Lower lobe of right lung (tissue), 2 donors: Measurements from ENCODE around the gene CHDH. TPM values are rescaled to one million over a fixed set of nuclear protein-coding genes. Genes with fewer than 3 reads are reported as not detected.
A peak's percentile ranks its signal among the peaks of the same experiment; 100 is the strongest.

Source experiments
- ATAC-seq, 2 donors: fragments of 200-7000 bp; cut with Tn5 transposase; one replicate each; pipeline ENCODE4 v1.9.1; 2020 to 2022; ENCODE audit warnings: mild to moderate bottlenecking in 2 of 2, moderate library complexity in 2 of 2
- DNase-seq: peaks from one replicate; pipeline ENCODE4 v3.0.0-alpha.2; 2020
- H3K27ac ChIP-seq: fragments of 200-600 bp; one replicate; pipeline ENCODE4 v1.8.0; 2022
- H3K27me3 ChIP-seq: fragments of 200-600 bp; one replicate; pipeline ENCODE4 v1.8.0; 2022; ENCODE audit warnings: low read depth
- H3K36me3 ChIP-seq: fragments of 200-600 bp; one replicate; pipeline ENCODE4 v1.8.0; 2022; ENCODE audit warnings: mild to moderate bottlenecking
- H3K4me1 ChIP-seq: fragments of 200-600 bp; one replicate; pipeline ENCODE4 v1.8.0; 2022
- H3K4me3 ChIP-seq: fragments of 200-600 bp; one replicate; pipeline ENCODE4 v1.8.0; 2022; ENCODE audit warnings: mild to moderate bottlenecking
- H3K9me3 ChIP-seq: fragments of 200-600 bp; one replicate; pipeline ENCODE4 v1.8.0; 2022
- intact Hi-C: fragments of 100-400 bp; cut with DNase I; formaldehyde crosslinking; loops from one replicate; pipeline ENCODE4 v1.11.0; 2022
- total RNA-seq: library from RNA; stranded (reverse); fragmentation: NEBNext Ultra II Directional; extraction: Animal tissue kit (Norgen Biotek cat#: 25700); gene quantifications from one replicate; pipeline ENCODE4 v1.2.1, GENCODE V29; 2021
- TF ChIP-seq, protein P1 (sequence below): fragments of 200-600 bp; IDR thresholded peaks from one replicate; pipeline ENCODE4 v1.8.0; 2022; ENCODE audit warnings: antibody characterized with exemption, mild to moderate bottlenecking
- donor health status: DM: no; HTN: yes; CAD: no; lungs with severe emphysema.

Gene CHDH
- total RNA-seq, 1 donor from 2014 or later: 17.3 TPM

DNA sequence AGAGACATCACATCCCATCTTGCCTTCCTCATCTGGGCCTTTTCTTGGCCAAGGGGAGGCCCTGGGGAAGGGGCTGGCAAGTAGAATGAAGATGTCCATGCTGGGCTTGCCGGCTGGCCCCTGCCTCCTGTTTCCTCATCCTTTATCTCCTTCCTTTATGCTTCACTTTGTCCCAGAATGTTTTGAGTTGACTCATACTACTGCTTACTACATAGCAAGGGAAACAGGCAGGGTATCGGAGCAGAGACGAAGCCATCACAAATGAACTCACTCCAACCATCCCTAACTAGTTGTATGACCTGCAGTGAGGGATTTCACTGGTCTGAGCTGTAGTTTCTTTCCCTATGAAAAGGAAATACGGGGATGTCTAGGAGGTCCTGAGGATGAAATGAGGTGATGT is 66.0 kb downstream of the CHDH start:
- Histone ChIP-seq H3K4me3 (no peak overlapping the region), H3K36me3 (peaks cover 4% of the 10 kb centered on the region), H3K4me1 (peaks cover 20% of the 10 kb centered on the region), H3K9me3 (no peaks in the 10 kb centered on the region), H3K27ac (no peak overlapping the region), H3K27me3 (no peaks in the 10 kb centered on the region)
- TF ChIP-seq, protein P1, sequence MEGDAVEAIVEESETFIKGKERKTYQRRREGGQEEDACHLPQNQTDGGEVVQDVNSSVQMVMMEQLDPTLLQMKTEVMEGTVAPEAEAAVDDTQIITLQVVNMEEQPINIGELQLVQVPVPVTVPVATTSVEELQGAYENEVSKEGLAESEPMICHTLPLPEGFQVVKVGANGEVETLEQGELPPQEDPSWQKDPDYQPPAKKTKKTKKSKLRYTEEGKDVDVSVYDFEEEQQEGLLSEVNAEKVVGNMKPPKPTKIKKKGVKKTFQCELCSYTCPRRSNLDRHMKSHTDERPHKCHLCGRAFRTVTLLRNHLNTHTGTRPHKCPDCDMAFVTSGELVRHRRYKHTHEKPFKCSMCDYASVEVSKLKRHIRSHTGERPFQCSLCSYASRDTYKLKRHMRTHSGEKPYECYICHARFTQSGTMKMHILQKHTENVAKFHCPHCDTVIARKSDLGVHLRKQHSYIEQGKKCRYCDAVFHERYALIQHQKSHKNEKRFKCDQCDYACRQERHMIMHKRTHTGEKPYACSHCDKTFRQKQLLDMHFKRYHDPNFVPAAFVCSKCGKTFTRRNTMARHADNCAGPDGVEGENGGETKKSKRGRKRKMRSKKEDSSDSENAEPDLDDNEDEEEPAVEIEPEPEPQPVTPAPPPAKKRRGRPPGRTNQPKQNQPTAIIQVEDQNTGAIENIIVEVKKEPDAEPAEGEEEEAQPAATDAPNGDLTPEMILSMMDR: no peak
- DNase-seq (no peak), ATAC-seq (no peak)
- intact Hi-C loops: no loop called here

DNA sequence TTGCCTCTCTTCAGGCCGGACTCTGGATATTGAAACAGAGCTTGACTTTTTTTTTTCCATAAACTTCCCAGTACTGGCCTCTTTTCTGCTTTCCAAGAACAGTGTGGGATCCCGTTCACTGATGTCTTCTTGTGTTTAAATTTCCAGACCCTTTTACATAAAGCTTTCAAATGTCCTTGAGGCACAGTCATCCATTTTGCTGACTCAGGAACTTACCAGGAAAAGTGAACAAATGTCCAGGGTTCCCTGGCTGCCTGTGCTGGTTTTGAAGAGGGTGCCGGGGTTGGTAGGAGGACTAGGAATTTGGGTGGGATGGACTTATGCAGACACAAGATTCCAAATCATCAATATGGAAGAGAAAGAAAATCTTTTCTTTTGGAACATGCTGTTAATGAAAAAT is 68.1 kb downstream of the CHDH start:
- TF ChIP-seq, protein P1: no peak
- Histone ChIP-seq H3K27me3 (no peaks in the 10 kb centered on the region), H3K36me3 (peaks cover 4% of the 10 kb centered on the region), H3K4me1 (peaks cover 29% of the 10 kb centered on the region), H3K9me3 (no peaks in the 10 kb centered on the region), H3K4me3 (no peak overlapping the region), H3K27ac (no peak overlapping the region)
- no peak for DNase-seq
- no peak for ATAC-seq
- intact Hi-C loops: no loop called here

DNA sequence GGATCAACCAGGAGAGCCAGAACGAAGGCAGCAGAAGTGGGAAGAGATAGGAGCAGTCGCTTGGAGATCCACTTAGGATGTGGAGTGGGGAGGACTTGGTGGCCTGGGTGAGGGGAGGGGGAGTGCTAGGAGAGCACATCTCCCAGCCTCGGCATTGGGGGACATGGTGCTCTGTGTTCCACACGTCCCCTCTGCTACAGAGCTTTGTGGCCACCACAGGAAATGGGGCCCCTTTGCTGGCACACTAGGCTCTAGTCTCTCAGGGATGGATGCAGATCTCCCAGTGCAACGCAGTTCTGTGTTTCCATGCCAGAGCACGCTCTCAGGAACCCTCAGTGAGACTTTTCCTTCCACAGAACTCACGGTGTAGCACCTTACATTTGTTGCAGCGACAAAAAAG is 68.8 kb downstream of the CHDH start:
- Histone ChIP-seq H3K27ac (no peak overlapping the region), H3K27me3 (no peaks in the 10 kb centered on the region), H3K36me3 (peaks cover 3% of the 10 kb centered on the region), H3K4me1 (peaks cover 35% of the 10 kb centered on the region), H3K9me3 (no peaks in the 10 kb centered on the region), H3K4me3 (no peak overlapping the region)
- intact Hi-C loops: no loop called here
- TF ChIP-seq, protein P1: no peak
- DNase-seq: no peak
- ATAC-seq: no peak

DNA sequence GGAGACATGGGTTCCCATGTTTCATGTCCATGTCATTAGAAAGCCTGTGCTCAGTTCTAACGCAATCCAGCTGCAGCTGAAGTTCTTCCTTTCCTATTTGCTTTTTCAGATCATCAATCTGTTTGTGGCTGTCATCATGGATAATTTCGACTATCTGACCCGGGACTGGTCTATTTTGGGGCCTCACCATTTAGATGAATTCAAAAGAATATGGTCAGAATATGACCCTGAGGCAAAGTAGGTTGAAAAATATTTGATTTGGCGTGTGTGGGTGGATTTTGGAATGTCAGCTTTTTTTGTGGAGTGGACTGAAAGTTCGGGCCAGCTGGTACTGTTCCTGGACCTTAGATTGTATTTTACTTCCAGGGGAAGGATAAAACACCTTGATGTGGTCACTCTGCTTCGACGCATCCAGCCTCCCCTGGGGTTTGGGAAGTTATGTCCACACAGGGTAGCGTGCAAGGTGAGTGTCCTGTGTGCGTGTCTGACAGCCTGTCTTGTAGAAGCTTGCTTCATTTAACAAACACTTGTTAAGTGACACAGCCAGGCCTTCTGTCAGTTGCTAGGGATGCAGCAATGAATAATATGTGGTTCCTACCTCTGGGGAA is 69.6 kb downstream of the CHDH start:
- ATAC-seq (peak; percentile 25 to 39), DNase-seq (no peak)
- no peak overlapping the region for H3K4me3 ChIP-seq
- peaks cover 35% of the 10 kb centered on the region for H3K4me1 ChIP-seq
- intact Hi-C loops: no loop called here
- no peak overlapping the region for H3K27ac ChIP-seq
- no peaks in the 10 kb centered on the region for H3K36me3 ChIP-seq
- H3K27me3 ChIP-seq: no peaks in the 10 kb centered on the region
- no peaks in the 10 kb centered on the region for H3K9me3 ChIP-seq
- TF ChIP-seq, protein P1: no peak

GRCh38 chr3:53775834-53776251 is 70.4 kb downstream of the CHDH start:
- H3K4me3 ChIP-seq: no peak overlapping the region
- H3K36me3 ChIP-seq: no peaks in the 10 kb centered on the region
- ATAC-seq (no peak), DNase-seq (no peak)
- H3K27ac ChIP-seq: no peak overlapping the region
- peaks cover 35% of the 10 kb centered on the region for H3K4me1 ChIP-seq
- TF ChIP-seq, protein P1: no peak
- no peaks in the 10 kb centered on the region for H3K27me3 ChIP-seq
- no peaks in the 10 kb centered on the region for H3K9me3 ChIP-seq
- intact Hi-C loops: no loop called here
